Measurements from ENCODE around the gene ITFG1. TPM values are rescaled to one million over a fixed set of nuclear protein-coding genes. Genes with fewer than 3 reads are reported as not detected.
"Not testable (repeated sequence)": the region's sequence is repeated elsewhere in the genome, so short reads cannot be mapped to it uniquely, and the experiment has no call there.

ITFG1 gene
- total RNA-seq, 2 experiments from 2014 or later = 21.9 to 24.4 TPM

DNA sequence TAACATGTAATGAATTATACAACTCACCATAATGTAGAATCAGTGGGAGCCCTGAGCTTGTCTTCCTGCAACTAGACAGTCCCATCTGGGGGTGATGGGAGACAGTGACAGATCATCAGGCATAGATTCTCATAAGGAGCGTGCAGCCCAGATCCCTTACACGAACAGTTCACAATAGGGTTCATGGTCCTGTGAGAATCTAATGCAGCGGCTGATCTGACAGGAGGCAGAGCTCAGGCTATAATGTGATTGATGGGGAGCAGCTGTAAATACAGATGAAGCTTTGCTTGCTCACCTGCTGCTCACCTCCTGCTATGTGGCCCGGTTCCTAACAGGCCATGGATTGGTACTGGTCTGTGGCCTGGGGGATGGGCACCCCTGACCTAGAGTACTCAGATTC, 257.4 kb downstream of the ITFG1 start:
- H3K9me3 Mint-ChIP-seq (ENCODE audit: insufficient read depth); ATAC-seq; H3K4me3 Mint-ChIP-seq; CTCF ChIA-PET; H3K36me3 Mint-ChIP-seq (ENCODE audit: low read depth); H3K27me3 Mint-ChIP-seq (ENCODE audit: low read depth); H3K27ac Mint-ChIP-seq; DNase-seq; POLR2A ChIA-PET; H3K4me1 Mint-ChIP-seq (ENCODE audit: low read depth): not testable (repeated sequence)

DNA sequence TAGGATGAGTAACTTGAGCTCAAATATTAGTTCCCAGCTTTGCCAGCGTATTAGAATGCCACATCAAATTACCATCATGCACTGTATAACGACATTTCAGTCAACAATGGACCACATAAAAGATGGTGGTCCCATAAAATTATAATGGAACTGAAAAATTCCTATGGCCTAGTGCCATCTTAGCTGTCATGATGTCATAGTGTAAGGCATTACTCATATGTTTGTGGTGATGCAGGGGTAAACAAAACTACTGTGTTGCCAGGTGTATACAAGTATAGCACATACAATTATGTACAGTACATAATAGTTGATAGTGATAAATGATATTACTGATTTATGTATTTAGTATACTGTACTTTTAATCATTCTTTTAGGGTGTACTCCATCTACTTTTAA, 262.7 kb downstream of the ITFG1 start:
- no peak overlapping the region for H3K27ac Mint-ChIP-seq
- no peak overlapping the region for H3K4me3 Mint-ChIP-seq
- DNase-seq = no peak
- H3K9me3 Mint-ChIP-seq (ENCODE audit: insufficient read depth) = no peaks in the 10 kb centered on the region
- H3K4me1 Mint-ChIP-seq (ENCODE audit: low read depth) = no peaks in the 10 kb centered on the region
- CTCF ChIA-PET = interaction anchor here (1.2 to 1.4 kb wide), 2 partner anchors 10 to 57 kb away, joined by 3 to 4 read pairs; no protein-coding TSS in a partner anchor
- POLR2A ChIA-PET = no interaction called here
- ATAC-seq = no peak
- H3K36me3 Mint-ChIP-seq (ENCODE audit: low read depth) = no peaks in the 10 kb centered on the region
- H3K27me3 Mint-ChIP-seq (ENCODE audit: low read depth) = no peaks in the 10 kb centered on the region

- no peaks in the 10 kb centered on the region for H3K4me1 Mint-ChIP-seq (ENCODE audit: low read depth)
- no peaks in the 10 kb centered on the region for H3K9me3 Mint-ChIP-seq (ENCODE audit: insufficient read depth)
- no peaks in the 10 kb centered on the region for H3K27me3 Mint-ChIP-seq (ENCODE audit: low read depth)
- no peaks in the 10 kb centered on the region for H3K36me3 Mint-ChIP-seq (ENCODE audit: low read depth)
- H3K4me3 Mint-ChIP-seq = no peak overlapping the region
- ChIA-PET POLR2A (no interaction called here), CTCF (interaction anchor here (1.2 to 1.4 kb wide), 2 partner anchors 10 to 56 kb away, joined by 3 to 4 read pairs; no protein-coding TSS in a partner anchor)
- no peak for ATAC-seq
- DNase-seq = no peak
- H3K27ac Mint-ChIP-seq = no peak overlapping the region
Observed at GRCh38 chr16:47197536-47198179, 263.2 kb downstream of the ITFG1 start.

DNA sequence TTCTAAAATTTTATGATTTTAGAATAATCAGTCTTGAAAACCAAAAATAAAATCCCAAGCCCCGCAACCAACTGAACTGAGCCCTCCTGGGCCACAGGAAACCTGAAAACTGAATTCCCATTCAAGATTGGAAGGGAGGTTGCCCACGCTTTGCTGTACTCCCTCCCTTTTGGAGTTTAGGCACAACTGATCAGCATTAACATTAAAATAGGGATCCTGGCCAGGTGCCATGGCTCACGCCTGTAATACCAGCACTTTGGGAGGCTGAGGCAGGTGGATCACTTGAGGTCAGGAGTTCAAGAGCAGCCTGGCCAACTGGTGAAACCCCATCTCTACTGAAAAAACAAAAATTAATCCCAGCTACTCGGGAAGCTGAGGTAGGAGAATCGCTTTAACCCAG, 264.4 kb downstream of the ITFG1 start:
- no peaks in the 10 kb centered on the region for H3K4me1 Mint-ChIP-seq (ENCODE audit: low read depth)
- DNase-seq (no peak), ATAC-seq (no peak)
- POLR2A ChIA-PET = no interaction called here
- H3K9me3 Mint-ChIP-seq (ENCODE audit: insufficient read depth) = no peaks in the 10 kb centered on the region
- H3K4me3 Mint-ChIP-seq = no peak overlapping the region
- CTCF ChIA-PET = no interaction called here
- H3K27ac Mint-ChIP-seq = no peak overlapping the region
- H3K36me3 Mint-ChIP-seq (ENCODE audit: low read depth) = no peaks in the 10 kb centered on the region
- no peaks in the 10 kb centered on the region for H3K27me3 Mint-ChIP-seq (ENCODE audit: low read depth)

GRCh38 chr16:47182318-47182717, 278.5 kb downstream of the ITFG1 start:
- ChIA-PET CTCF (no interaction called here), POLR2A (no interaction called here)
- Mint-ChIP-seq H3K9me3 (ENCODE audit: insufficient read depth) (no peaks in the 10 kb centered on the region), H3K27me3 (ENCODE audit: low read depth) (no peaks in the 10 kb centered on the region), H3K4me1 (ENCODE audit: low read depth) (no peaks in the 10 kb centered on the region), H3K4me3 (no peak overlapping the region), H3K27ac (no peak overlapping the region), H3K36me3 (ENCODE audit: low read depth) (peaks cover 4% of the 10 kb centered on the region)
- no peak for ATAC-seq
- DNase-seq = no peak

- H3K27ac Mint-ChIP-seq = not testable (repeated sequence)
Observed at GRCh38 chr16:47181066-47181465, 279.8 kb downstream of the ITFG1 start.

GRCh38 chr16:47180073-47180472, 280.8 kb downstream of the ITFG1 start:
- POLR2A ChIA-PET = no interaction called here
- CTCF ChIA-PET = no interaction called here
- ATAC-seq (no peak), DNase-seq (no peak)
- Mint-ChIP-seq H3K27me3 (ENCODE audit: low read depth) (no peaks in the 10 kb centered on the region), H3K4me3 (no peak overlapping the region), H3K4me1 (ENCODE audit: low read depth) (no peaks in the 10 kb centered on the region), H3K9me3 (ENCODE audit: insufficient read depth) (no peaks in the 10 kb centered on the region), H3K36me3 (ENCODE audit: low read depth) (peaks cover 4% of the 10 kb centered on the region), H3K27ac (no peak overlapping the region)

More at GRCh38 chr16:47181066-47181465, 279.8 kb downstream of the ITFG1 start:
- ATAC-seq; H3K27me3 Mint-ChIP-seq (ENCODE audit: low read depth); POLR2A ChIA-PET; CTCF ChIA-PET; H3K9me3 Mint-ChIP-seq (ENCODE audit: insufficient read depth); H3K4me1 Mint-ChIP-seq (ENCODE audit: low read depth); DNase-seq; H3K4me3 Mint-ChIP-seq; H3K36me3 Mint-ChIP-seq (ENCODE audit: low read depth): not testable (repeated sequence)

GRCh38 chr16:47175152-47175551, 285.7 kb downstream of the ITFG1 start:
- Mint-ChIP-seq H3K27me3 (ENCODE audit: low read depth) (no peaks in the 10 kb centered on the region), H3K4me1 (ENCODE audit: low read depth) (no peaks in the 10 kb centered on the region), H3K4me3 (no peak overlapping the region), H3K27ac (no peak overlapping the region), H3K36me3 (ENCODE audit: low read depth) (peaks cover 3% of the 10 kb centered on the region), H3K9me3 (ENCODE audit: insufficient read depth) (no peaks in the 10 kb centered on the region)
- no peak for ATAC-seq
- ChIA-PET CTCF (no interaction called here), POLR2A (interaction anchor here (0.6 kb wide), 1 partner anchor 1004 kb away, joined by 4 read pairs; no protein-coding TSS in a partner anchor)
- DNase-seq = no peak

GRCh38 chr16:47162670-47163420, 298.0 kb downstream of the ITFG1 start:
- ChIA-PET CTCF (interaction anchor here (0.5 to 2.7 kb wide), 2 partner anchors 8 to 20 kb away, joined by 5 to 16 read pairs; partner anchors contain the start of gene NETO2), POLR2A (no interaction called here)
- Mint-ChIP-seq H3K9me3 (ENCODE audit: insufficient read depth) (no peaks in the 10 kb centered on the region), H3K27me3 (ENCODE audit: low read depth) (no peaks in the 10 kb centered on the region), H3K4me3 (no peak overlapping the region), H3K4me1 (ENCODE audit: low read depth) (no peaks in the 10 kb centered on the region), H3K27ac (no peak overlapping the region), H3K36me3 (ENCODE audit: low read depth) (no peaks in the 10 kb centered on the region)
- no peak for ATAC-seq
- DNase-seq = no peak

DNA sequence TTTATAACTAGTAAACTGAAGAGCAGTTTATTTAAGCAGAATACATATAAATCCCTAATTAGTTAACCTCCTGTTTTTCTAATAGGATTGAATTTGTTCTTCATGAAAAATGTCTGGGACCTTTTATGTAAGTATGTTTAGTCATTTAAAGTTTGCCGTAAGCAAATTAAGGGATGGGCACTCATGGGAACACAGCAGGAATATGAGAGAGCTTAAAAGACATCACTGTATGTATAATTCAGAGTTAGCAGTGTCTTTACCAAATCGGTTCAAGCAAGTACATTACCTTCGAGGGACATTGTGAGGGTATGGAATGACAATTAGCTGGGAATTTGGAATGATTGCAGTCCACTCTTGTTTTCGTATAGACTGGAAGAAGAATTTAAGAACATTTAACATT, 299.4 kb downstream of the ITFG1 start:
- Mint-ChIP-seq H3K9me3 (ENCODE audit: insufficient read depth) (no peaks in the 10 kb centered on the region), H3K4me1 (ENCODE audit: low read depth) (no peaks in the 10 kb centered on the region), H3K4me3 (no peak overlapping the region), H3K36me3 (ENCODE audit: low read depth) (peaks cover 5% of the 10 kb centered on the region), H3K27ac (no peak overlapping the region), H3K27me3 (ENCODE audit: low read depth) (no peaks in the 10 kb centered on the region)
- ChIA-PET POLR2A (no interaction called here), CTCF (interaction anchor here (1.8 to 2.7 kb wide), 2 partner anchors 18 to 124 kb away, joined by 4 to 16 read pairs; partner anchors contain the start of gene NETO2)
- ATAC-seq (no peak), DNase-seq (no peak)

- H3K36me3 Mint-ChIP-seq (ENCODE audit: low read depth) = peaks cover 5% of the 10 kb centered on the region
- ATAC-seq (no peak), DNase-seq (no peak)
- no peak overlapping the region for H3K27ac Mint-ChIP-seq
- H3K4me3 Mint-ChIP-seq = no peak overlapping the region
- no peaks in the 10 kb centered on the region for H3K27me3 Mint-ChIP-seq (ENCODE audit: low read depth)
- POLR2A ChIA-PET = no interaction called here
- H3K4me1 Mint-ChIP-seq (ENCODE audit: low read depth) = no peaks in the 10 kb centered on the region
- CTCF ChIA-PET = interaction anchor here (1.0 to 2.7 kb wide), 3 partner anchors 17 to 997 kb away, joined by 3 to 16 read pairs (median 4); partner anchors contain the start of gene NETO2
- H3K9me3 Mint-ChIP-seq (ENCODE audit: insufficient read depth) = no peaks in the 10 kb centered on the region
Observed at GRCh38 chr16:47160422-47160821, 300.4 kb downstream of the ITFG1 start.

GRCh38 chr16:47158992-47159391, 301.9 kb downstream of the ITFG1 start:
- no peak for DNase-seq
- Mint-ChIP-seq H3K4me3 (no peak overlapping the region), H3K27me3 (ENCODE audit: low read depth) (no peaks in the 10 kb centered on the region), H3K36me3 (ENCODE audit: low read depth) (peaks cover 5% of the 10 kb centered on the region), H3K4me1 (ENCODE audit: low read depth) (no peaks in the 10 kb centered on the region), H3K9me3 (ENCODE audit: insufficient read depth) (no peaks in the 10 kb centered on the region), H3K27ac (no peak overlapping the region)
- ChIA-PET POLR2A (no interaction called here), CTCF (interaction anchor here (2.4 kb wide), 1 partner anchor 17 kb away, joined by 12 read pairs; no protein-coding TSS in a partner anchor)
- no peak for ATAC-seq

Measured in activated CD8-positive, alpha-beta T cell treated with anti-CD3 and anti-CD28 coated beads, Interleukin-2, amount 10 ng/mL, durations not matched to agents 7 days and 5 days (primary cell).